NB4 (cell line): ENCODE data around the gene ALCAM.

ENCODE experiments used
- TF ChIP-seq, protein P1 (sequence below): IDR thresholded peaks from one replicate; pipeline ENCODE4 v1.5.1; 2012; ENCODE audit warnings: low read depth, low read length
- TF ChIP-seq, protein P2 (sequence below): IDR thresholded peaks from 2 replicates; pipeline ENCODE4 v1.6.1; 2011; ENCODE audit warnings: low read depth, low read length

DNA sequence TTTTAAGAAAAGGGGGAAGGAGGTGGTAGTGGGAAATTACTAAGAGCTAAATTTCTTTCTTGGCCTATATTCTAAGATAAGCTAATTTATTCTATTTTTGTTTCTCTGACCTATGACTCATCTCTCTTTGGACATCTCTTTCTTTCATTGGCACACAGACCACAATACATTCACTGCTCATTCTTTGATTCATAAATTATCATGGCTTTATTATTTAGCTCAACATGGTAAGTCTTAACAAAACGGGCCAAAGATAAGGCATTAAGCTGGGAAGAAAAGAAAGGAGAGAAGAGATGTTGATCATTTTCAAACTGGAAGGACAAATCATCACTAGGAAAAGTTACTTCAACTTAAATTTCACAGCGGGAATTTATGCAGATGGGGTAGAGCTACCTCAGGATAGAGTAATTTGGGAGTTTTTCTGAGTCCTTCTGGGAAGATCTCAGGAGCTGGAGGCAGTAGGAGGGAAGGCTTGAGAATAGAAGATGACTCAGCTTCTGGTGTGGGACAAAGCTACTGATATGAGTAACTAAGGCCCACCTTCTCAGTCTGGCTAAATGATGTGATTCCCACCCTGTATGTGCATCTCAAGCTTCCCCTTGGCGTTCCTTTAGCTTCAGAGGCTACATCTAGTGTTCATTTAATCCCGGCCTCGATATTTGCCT, 7.5 kb upstream of the ALCAM start:
- TF ChIP-seq, protein P1, sequence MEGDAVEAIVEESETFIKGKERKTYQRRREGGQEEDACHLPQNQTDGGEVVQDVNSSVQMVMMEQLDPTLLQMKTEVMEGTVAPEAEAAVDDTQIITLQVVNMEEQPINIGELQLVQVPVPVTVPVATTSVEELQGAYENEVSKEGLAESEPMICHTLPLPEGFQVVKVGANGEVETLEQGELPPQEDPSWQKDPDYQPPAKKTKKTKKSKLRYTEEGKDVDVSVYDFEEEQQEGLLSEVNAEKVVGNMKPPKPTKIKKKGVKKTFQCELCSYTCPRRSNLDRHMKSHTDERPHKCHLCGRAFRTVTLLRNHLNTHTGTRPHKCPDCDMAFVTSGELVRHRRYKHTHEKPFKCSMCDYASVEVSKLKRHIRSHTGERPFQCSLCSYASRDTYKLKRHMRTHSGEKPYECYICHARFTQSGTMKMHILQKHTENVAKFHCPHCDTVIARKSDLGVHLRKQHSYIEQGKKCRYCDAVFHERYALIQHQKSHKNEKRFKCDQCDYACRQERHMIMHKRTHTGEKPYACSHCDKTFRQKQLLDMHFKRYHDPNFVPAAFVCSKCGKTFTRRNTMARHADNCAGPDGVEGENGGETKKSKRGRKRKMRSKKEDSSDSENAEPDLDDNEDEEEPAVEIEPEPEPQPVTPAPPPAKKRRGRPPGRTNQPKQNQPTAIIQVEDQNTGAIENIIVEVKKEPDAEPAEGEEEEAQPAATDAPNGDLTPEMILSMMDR = no peak
- TF ChIP-seq, protein P2, sequence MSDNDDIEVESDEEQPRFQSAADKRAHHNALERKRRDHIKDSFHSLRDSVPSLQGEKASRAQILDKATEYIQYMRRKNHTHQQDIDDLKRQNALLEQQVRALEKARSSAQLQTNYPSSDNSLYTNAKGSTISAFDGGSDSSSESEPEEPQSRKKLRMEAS = no peak
